Measurements from ENCODE around the gene PVALEF. TPM values are rescaled to one million over a fixed set of nuclear protein-coding genes. Genes with fewer than 3 reads are reported as not detected.

Gene PVALEF
- total and polyA plus RNA-seq, 2 of the 13 experiments (the other 11 are each of a cell fraction or from before 2014, with no cell fraction given): 0.18 TPM

GRCh38 chr17:81222906-81223761, 57.8 kb downstream of the PVALEF start, which contains the start of gene CEP131 (continued):
- peak; percentile 40; the same call in 1 of the 2 replicates for TF ChIP-seq ISL2 (CRISPR knock-in tag; IDR thresholded peaks at IDR 0.05)
- TF ChIP-seq ZBTB37 (CRISPR knock-in tag; IDR thresholded peaks at IDR 0.05): no peak
- TF ChIP-seq IKZF1 (IDR thresholded peaks at IDR 0.05): no peak
- TF ChIP-seq GTF2F1 (IDR thresholded peaks at IDR 0.05; ENCODE audit: low read length): no peak
- TF ChIP-seq ZIK1 (CRISPR knock-in tag; IDR thresholded peaks at IDR 0.05; ENCODE audit: borderline replicate concordance, low read depth): peak; percentile 47; the same call in 1 of the 2 replicates
- peak; percentile 10; the same call in 1 of the 2 replicates for TF ChIP-seq ZNF30 (CRISPR knock-in tag; IDR thresholded peaks at IDR 0.05)
- peak; percentile 66; the same call in 1 of the 2 replicates for TF ChIP-seq ZNF350 (CRISPR knock-in tag; IDR thresholded peaks at IDR 0.05; ENCODE audit: borderline replicate concordance, low read depth)
- TF ChIP-seq SNAPC5 (CRISPR knock-in tag; IDR thresholded peaks at IDR 0.05; ENCODE audit: borderline replicate concordance): peak; percentile 84; the same call in 1 of the 2 replicates
- 0 out of 2 replicates have a peak, but pooled peaks have one; percentile 76 for TF ChIP-seq HOXD1 (CRISPR knock-in tag; IDR thresholded peaks at IDR 0.05)
- TF ChIP-seq NFATC3 (CRISPR knock-in tag; IDR thresholded peaks at IDR 0.05): peak; percentile 74; the same call in 1 of the 2 replicates
- no peak for TF ChIP-seq SOX6 (IDR thresholded peaks at IDR 0.05)
- TF ChIP-seq SOX6 (CRISPR knock-in tag; IDR thresholded peaks at IDR 0.05): peak; percentile 70
- peak; percentile 87; the same call in 1 of the 2 replicates for TF ChIP-seq ARID2 (CRISPR knock-in tag; IDR thresholded peaks at IDR 0.05; ENCODE audit: borderline replicate concordance)
- TF ChIP-seq MXD1 (CRISPR knock-in tag; IDR thresholded peaks at IDR 0.05): peak; percentile 94
- TF ChIP-seq NFYC (CRISPR knock-in tag; IDR thresholded peaks at IDR 0.05): peak; percentile 95
- TF ChIP-seq ZNF614 (CRISPR knock-in tag; IDR thresholded peaks at IDR 0.05; ENCODE audit: borderline replicate concordance): no peak
- TF ChIP-seq, protein P1, sequence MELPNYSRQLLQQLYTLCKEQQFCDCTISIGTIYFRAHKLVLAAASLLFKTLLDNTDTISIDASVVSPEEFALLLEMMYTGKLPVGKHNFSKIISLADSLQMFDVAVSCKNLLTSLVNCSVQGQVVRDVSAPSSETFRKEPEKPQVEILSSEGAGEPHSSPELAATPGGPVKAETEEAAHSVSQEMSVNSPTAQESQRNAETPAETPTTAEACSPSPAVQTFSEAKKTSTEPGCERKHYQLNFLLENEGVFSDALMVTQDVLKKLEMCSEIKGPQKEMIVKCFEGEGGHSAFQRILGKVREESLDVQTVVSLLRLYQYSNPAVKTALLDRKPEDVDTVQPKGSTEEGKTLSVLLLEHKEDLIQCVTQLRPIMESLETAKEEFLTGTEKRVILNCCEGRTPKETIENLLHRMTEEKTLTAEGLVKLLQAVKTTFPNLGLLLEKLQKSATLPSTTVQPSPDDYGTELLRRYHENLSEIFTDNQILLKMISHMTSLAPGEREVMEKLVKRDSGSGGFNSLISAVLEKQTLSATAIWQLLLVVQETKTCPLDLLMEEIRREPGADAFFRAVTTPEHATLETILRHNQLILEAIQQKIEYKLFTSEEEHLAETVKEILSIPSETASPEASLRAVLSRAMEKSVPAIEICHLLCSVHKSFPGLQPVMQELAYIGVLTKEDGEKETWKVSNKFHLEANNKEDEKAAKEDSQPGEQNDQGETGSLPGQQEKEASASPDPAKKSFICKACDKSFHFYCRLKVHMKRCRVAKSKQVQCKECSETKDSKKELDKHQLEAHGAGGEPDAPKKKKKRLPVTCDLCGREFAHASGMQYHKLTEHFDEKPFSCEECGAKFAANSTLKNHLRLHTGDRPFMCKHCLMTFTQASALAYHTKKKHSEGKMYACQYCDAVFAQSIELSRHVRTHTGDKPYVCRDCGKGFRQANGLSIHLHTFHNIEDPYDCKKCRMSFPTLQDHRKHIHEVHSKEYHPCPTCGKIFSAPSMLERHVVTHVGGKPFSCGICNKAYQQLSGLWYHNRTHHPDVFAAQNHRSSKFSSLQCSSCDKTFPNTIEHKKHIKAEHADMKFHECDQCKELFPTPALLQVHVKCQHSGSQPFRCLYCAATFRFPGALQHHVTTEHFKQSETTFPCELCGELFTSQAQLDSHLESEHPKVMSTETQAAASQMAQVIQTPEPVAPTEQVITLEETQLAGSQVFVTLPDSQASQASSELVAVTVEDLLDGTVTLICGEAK (IDR thresholded peaks at IDR 0.05): no peak
- TF ChIP-seq, protein P1 (CRISPR knock-in tag; IDR thresholded peaks at IDR 0.05): peak; percentile 57
